Central memory CD4-positive, alpha-beta T cell (primary cell): ENCODE results near the gene SLIT3.
"Not testable (repeated sequence)": the region's sequence is repeated elsewhere in the genome, so short reads cannot be mapped to it uniquely, and the experiment has no call there.

Experiments used
- DNase-seq: peaks from one replicate; pipeline ENCODE4 v3.0.0; 2022

Gene SLIT3

GRCh38 chr5:168749391-168750100 is 551.4 kb downstream of the SLIT3 start:
- no peak for DNase-seq

- DNase-seq = peak; percentile 19
Observed at GRCh38 chr5:168747987-168748777, 552.8 kb downstream of the SLIT3 start.

- DNase-seq = no peak
Observed at GRCh38 chr5:168746893-168747640, 553.9 kb downstream of the SLIT3 start.

GRCh38 chr5:168746126-168746892 is 554.6 kb downstream of the SLIT3 start:
- not testable (repeated sequence) for DNase-seq

GRCh38 chr5:168743617-168744016 is 557.3 kb downstream of the SLIT3 start:
- DNase-seq = no peak

GRCh38 chr5:168742311-168742710 is 558.6 kb downstream of the SLIT3 start:
- not testable (repeated sequence) for DNase-seq

GRCh38 chr5:168740811-168741213 is 560.1 kb downstream of the SLIT3 start:
- DNase-seq = no peak

- no peak for DNase-seq
Observed at GRCh38 chr5:168740092-168740800, 560.7 kb downstream of the SLIT3 start.

- DNase-seq = no peak
Observed at GRCh38 chr5:168737066-168737465, 563.9 kb downstream of the SLIT3 start.

GRCh38 chr5:168736281-168736831 is 564.6 kb downstream of the SLIT3 start:
- no peak for DNase-seq

GRCh38 chr5:168734620-168735300 is 566.2 kb downstream of the SLIT3 start:
- no peak for DNase-seq

- DNase-seq = no peak
Observed at GRCh38 chr5:168734119-168734518, 566.8 kb downstream of the SLIT3 start.

- no peak for DNase-seq
Observed at GRCh38 chr5:168728546-168729211, 572.3 kb downstream of the SLIT3 start.

- no peak for DNase-seq
Observed at GRCh38 chr5:168727547-168727946, 573.4 kb downstream of the SLIT3 start.

GRCh38 chr5:168726342-168726741 is 574.6 kb downstream of the SLIT3 start:
- DNase-seq = no peak

- no peak for DNase-seq
Observed at GRCh38 chr5:168724227-168724626, 576.7 kb downstream of the SLIT3 start.

GRCh38 chr5:168723037-168723436 is 577.9 kb downstream of the SLIT3 start:
- no peak for DNase-seq

- no peak for DNase-seq
Observed at GRCh38 chr5:168721966-168722365, 579.0 kb downstream of the SLIT3 start.

GRCh38 chr5:168721002-168721753 is 579.8 kb downstream of the SLIT3 start:
- DNase-seq = no peak

GRCh38 chr5:168720575-168720974 is 580.4 kb downstream of the SLIT3 start:
- DNase-seq = no peak
